ENCODE measurements around the gene PIGZ. TPM values are rescaled to one million over a fixed set of nuclear protein-coding genes. Genes with fewer than 3 reads are reported as not detected.

PIGZ gene
- total RNA-seq, 1 experiment from 2014 or later: 1.4 TPM

DNA sequence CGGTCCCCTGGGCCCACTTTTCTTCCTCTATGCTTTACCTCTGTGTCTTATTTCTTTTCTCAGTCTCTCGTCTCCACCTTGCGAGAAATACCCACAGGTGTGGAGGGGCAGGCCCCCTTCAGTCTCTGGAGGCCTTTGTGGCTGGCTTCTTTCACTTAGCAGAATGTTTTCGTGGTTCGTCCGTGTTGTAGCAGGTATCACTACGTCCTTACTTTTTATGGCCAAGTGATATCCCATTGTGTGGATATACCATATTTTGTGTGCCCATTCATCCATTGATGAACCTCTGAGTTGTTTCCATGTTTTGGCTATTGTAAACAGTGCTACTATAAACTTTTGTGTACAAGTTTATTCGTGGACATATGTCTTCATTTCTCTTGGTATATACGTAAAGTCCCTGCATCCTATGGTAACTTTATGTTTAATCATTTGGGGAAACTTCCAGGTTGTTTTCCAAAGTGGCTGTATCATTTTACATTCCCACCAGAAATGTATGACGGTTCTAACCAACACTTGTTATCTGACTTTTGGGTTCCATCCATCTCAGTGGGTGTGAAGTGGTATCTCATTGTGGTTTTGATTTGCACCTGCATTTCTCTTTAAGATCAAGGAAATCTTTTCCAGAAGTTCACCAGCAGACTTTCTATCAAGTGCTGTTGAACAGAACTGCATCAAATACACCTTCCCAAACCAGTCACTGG is 5.6 kb downstream of the PIGZ start:
- TF ChIP-seq FOSL1 (IDR thresholded peaks at IDR 0.05; ENCODE audit: low read depth) (no peak), SIN3A (IDR thresholded peaks at IDR 0.05; ENCODE audit: low read depth) (no peak), RAD21 (IDR thresholded peaks at IDR 0.05; ENCODE audit: low read depth) (no peak), CBX3 (IDR thresholded peaks at IDR 0.05; ENCODE audit: low read depth) (no peak), EZH2 (IDR thresholded peaks at IDR 0.05) (no peak), POLR2AphosphoS5 (IDR thresholded peaks at IDR 0.05; ENCODE audit: low read depth, low read length) (no peak)
- TF ChIP-seq, protein P1, sequence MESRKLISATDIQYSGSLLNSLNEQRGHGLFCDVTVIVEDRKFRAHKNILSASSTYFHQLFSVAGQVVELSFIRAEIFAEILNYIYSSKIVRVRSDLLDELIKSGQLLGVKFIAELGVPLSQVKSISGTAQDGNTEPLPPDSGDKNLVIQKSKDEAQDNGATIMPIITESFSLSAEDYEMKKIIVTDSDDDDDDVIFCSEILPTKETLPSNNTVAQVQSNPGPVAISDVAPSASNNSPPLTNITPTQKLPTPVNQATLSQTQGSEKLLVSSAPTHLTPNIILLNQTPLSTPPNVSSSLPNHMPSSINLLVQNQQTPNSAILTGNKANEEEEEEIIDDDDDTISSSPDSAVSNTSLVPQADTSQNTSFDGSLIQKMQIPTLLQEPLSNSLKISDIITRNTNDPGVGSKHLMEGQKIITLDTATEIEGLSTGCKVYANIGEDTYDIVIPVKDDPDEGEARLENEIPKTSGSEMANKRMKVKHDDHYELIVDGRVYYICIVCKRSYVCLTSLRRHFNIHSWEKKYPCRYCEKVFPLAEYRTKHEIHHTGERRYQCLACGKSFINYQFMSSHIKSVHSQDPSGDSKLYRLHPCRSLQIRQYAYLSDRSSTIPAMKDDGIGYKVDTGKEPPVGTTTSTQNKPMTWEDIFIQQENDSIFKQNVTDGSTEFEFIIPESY (IDR thresholded peaks at IDR 0.05; ENCODE audit: extremely low read depth, insufficient replicate concordance, low read length): no peak
- TF ChIP-seq, protein P2, sequence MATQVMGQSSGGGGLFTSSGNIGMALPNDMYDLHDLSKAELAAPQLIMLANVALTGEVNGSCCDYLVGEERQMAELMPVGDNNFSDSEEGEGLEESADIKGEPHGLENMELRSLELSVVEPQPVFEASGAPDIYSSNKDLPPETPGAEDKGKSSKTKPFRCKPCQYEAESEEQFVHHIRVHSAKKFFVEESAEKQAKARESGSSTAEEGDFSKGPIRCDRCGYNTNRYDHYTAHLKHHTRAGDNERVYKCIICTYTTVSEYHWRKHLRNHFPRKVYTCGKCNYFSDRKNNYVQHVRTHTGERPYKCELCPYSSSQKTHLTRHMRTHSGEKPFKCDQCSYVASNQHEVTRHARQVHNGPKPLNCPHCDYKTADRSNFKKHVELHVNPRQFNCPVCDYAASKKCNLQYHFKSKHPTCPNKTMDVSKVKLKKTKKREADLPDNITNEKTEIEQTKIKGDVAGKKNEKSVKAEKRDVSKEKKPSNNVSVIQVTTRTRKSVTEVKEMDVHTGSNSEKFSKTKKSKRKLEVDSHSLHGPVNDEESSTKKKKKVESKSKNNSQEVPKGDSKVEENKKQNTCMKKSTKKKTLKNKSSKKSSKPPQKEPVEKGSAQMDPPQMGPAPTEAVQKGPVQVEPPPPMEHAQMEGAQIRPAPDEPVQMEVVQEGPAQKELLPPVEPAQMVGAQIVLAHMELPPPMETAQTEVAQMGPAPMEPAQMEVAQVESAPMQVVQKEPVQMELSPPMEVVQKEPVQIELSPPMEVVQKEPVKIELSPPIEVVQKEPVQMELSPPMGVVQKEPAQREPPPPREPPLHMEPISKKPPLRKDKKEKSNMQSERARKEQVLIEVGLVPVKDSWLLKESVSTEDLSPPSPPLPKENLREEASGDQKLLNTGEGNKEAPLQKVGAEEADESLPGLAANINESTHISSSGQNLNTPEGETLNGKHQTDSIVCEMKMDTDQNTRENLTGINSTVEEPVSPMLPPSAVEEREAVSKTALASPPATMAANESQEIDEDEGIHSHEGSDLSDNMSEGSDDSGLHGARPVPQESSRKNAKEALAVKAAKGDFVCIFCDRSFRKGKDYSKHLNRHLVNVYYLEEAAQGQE (IDR thresholded peaks at IDR 0.05; ENCODE audit: low read depth): no peak
- TF ChIP-seq, protein P3, sequence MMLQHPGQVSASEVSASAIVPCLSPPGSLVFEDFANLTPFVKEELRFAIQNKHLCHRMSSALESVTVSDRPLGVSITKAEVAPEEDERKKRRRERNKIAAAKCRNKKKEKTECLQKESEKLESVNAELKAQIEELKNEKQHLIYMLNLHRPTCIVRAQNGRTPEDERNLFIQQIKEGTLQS (IDR thresholded peaks at IDR 0.05): no peak
- Histone ChIP-seq H3K4me1 (ENCODE audit: control insufficient read depth in 1 of 2, insufficient read depth in 2 of 2, low read length in 2 of 2) (peaks cover 0 to 2% of the 10 kb centered on the region in 2 experiments; a peak in 1 of 4 replicates), H3K27ac (ENCODE audit: low read depth, low read length) (no peak overlapping the region), H3K27me3 (ENCODE audit: insufficient read depth, low read length) (no peaks in the 10 kb centered on the region), H3K9me2 (ENCODE audit: insufficient read depth) (no peaks in the 10 kb centered on the region), H3K9me3 (ENCODE audit: control insufficient read depth in 1 of 2, insufficient read depth in 1 of 2, low read depth in 1 of 2, low read length in 2 of 2) (no peaks in the 10 kb centered on the region), H2AFZ (ENCODE audit: low read depth, low read length, poor library complexity, severe bottlenecking) (no peak overlapping the region), H3K4me3 (replicated peaks in 1 of 2; ENCODE audit: low read depth in 1 of 2, low read length in 2 of 2) (no peak overlapping the region), H3K9ac (ENCODE audit: low read length) (no peak overlapping the region), H3K36me3 (ENCODE audit: control insufficient read depth in 1 of 2, insufficient read depth in 2 of 2, low read length in 2 of 2) (no peaks in the 10 kb centered on the region), H3K79me2 (ENCODE audit: insufficient read depth, low read length) (no peaks in the 10 kb centered on the region), H4K20me1 (ENCODE audit: insufficient read depth) (no peaks in the 10 kb centered on the region), H3K4me2 (ENCODE audit: low read length) (no peak overlapping the region)
- POLR2A ChIA-PET: no interaction called here
- CTCF ChIA-PET: no interaction called here
- RAD21 ChIA-PET (ENCODE audit: low non-redundant PET in 1 of 2, low total read pairs in 2 of 2, uncharacterized antibody in 2 of 2, unreplicated experiment in 2 of 2): no interaction called here
- DNase-seq (ENCODE audit: low read depth, low spot score) (no peak), ATAC-seq (no peak)
- no TSS peak for BruUV-seq (replicated peaks)
- intact Hi-C loops (cut with micrococcal nuclease): no loop called here

All from HCT116 (cell line).